ENCODE measurements around the gene NOL8. TPM values are rescaled to one million over a fixed set of nuclear protein-coding genes. Genes with fewer than 3 reads are reported as not detected.

The NOL8 gene
- total and polyA plus RNA-seq, 2 donors (not counting 1 experiment from before 2014, with no cell fraction given) = 20.0 to 28.6 TPM

- peak; percentile 37 to 72 for DNase-seq (ENCODE audit: low read depth in 2 of 2)
- no peak overlapping the region for H2AFZ ChIP-seq (ENCODE audit: low read length)
- no peaks in the 10 kb centered on the region for H3K79me2 ChIP-seq (ENCODE audit: control insufficient read depth, insufficient read depth, low read length)
- TF ChIP-seq CTCF (conservative IDR thresholded peaks at IDR 0.05 in 1 of 2, IDR thresholded peaks at IDR 0.05 in 1 of 2; ENCODE audit: low read depth in 1 of 2, low read length in 2 of 2) = no peak
- TF ChIP-seq EZH2 (IDR thresholded peaks at IDR 0.05; ENCODE audit: low read length, missing control alignments) = no peak
- H3K9me3 ChIP-seq (ENCODE audit: control insufficient read depth, insufficient read depth, low read depth, low read length) = no peaks in the 10 kb centered on the region
- H3K4me2 ChIP-seq (ENCODE audit: extremely low read depth, insufficient read depth, low read length) = no peak overlapping the region
- no peak overlapping the region for H3K4me3 ChIP-seq (replicated peaks in 1 of 4; ENCODE audit: control extremely low read depth in 1 of 4, insufficient read depth in 1 of 4, low read depth in 3 of 4, low read length in 4 of 4)
- H3K36me3 ChIP-seq (ENCODE audit: control insufficient read depth, insufficient read depth, low read length) = no peaks in the 10 kb centered on the region
- no peaks in the 10 kb centered on the region for H4K20me1 ChIP-seq (ENCODE audit: control insufficient read depth, extremely low read depth, insufficient read depth, low read length)
- H3K27ac ChIP-seq (ENCODE audit: insufficient read depth, low read length) = no peak overlapping the region
- no peaks in the 10 kb centered on the region for H3K4me1 ChIP-seq (ENCODE audit: control insufficient read depth, extremely low read depth, insufficient read depth, low read length)
- H3K27me3 ChIP-seq (ENCODE audit: control insufficient read depth, insufficient read depth, low read length) = no peaks in the 10 kb centered on the region
- H3K9ac ChIP-seq (ENCODE audit: insufficient read depth, low read length) = no peak overlapping the region
Measured at GRCh38 chr9:92332577-92333281, 7.6 kb upstream of the NOL8 start.

GRCh38 chr9:92328225-92328624 is 3.1 kb upstream of the NOL8 start:
- H4K20me1 ChIP-seq (ENCODE audit: control insufficient read depth, extremely low read depth, insufficient read depth, low read length) = no peaks in the 10 kb centered on the region
- H3K27me3 ChIP-seq (ENCODE audit: control insufficient read depth, insufficient read depth, low read length) = no peaks in the 10 kb centered on the region
- peak; percentile 60 to 83 for DNase-seq (ENCODE audit: low read depth in 2 of 2)
- H3K79me2 ChIP-seq (ENCODE audit: control insufficient read depth, insufficient read depth, low read length) = peaks cover 17% of the 10 kb centered on the region
- no peak overlapping the region for H3K4me3 ChIP-seq (replicated peaks in 1 of 4; ENCODE audit: control extremely low read depth in 1 of 4, insufficient read depth in 1 of 4, low read depth in 3 of 4, low read length in 4 of 4)
- TF ChIP-seq CTCF (conservative IDR thresholded peaks at IDR 0.05 in 1 of 2, IDR thresholded peaks at IDR 0.05 in 1 of 2; ENCODE audit: low read depth in 1 of 2, low read length in 2 of 2) (peak; percentile 47 to 52), EZH2 (IDR thresholded peaks at IDR 0.05; ENCODE audit: low read length, missing control alignments) (no peak)
- no peaks in the 10 kb centered on the region for H3K36me3 ChIP-seq (ENCODE audit: control insufficient read depth, insufficient read depth, low read length)
- no peak overlapping the region for H3K27ac ChIP-seq (ENCODE audit: insufficient read depth, low read length)
- no peak overlapping the region for H3K9ac ChIP-seq (ENCODE audit: insufficient read depth, low read length)
- no peak overlapping the region for H3K4me2 ChIP-seq (ENCODE audit: extremely low read depth, insufficient read depth, low read length)
- H3K9me3 ChIP-seq (ENCODE audit: control insufficient read depth, insufficient read depth, low read depth, low read length) = no peaks in the 10 kb centered on the region
- H3K4me1 ChIP-seq (ENCODE audit: control insufficient read depth, extremely low read depth, insufficient read depth, low read length) = peaks cover 7% of the 10 kb centered on the region
- no peak overlapping the region for H2AFZ ChIP-seq (ENCODE audit: low read length)

GRCh38 chr9:92327283-92327850 is 2.2 kb upstream of the NOL8 start:
- Histone ChIP-seq H3K4me3 (replicated peaks in 1 of 4; ENCODE audit: control extremely low read depth in 1 of 4, insufficient read depth in 1 of 4, low read depth in 3 of 4, low read length in 4 of 4) (no peak overlapping the region), H3K9me3 (ENCODE audit: control insufficient read depth, insufficient read depth, low read depth, low read length) (no peaks in the 10 kb centered on the region), H3K9ac (ENCODE audit: insufficient read depth, low read length) (no peak overlapping the region), H2AFZ (ENCODE audit: low read length) (no peak overlapping the region), H3K27me3 (ENCODE audit: control insufficient read depth, insufficient read depth, low read length) (no peaks in the 10 kb centered on the region), H3K79me2 (ENCODE audit: control insufficient read depth, insufficient read depth, low read length) (peaks cover 17% of the 10 kb centered on the region), H3K4me1 (ENCODE audit: control insufficient read depth, extremely low read depth, insufficient read depth, low read length) (peaks cover 7% of the 10 kb centered on the region), H4K20me1 (ENCODE audit: control insufficient read depth, extremely low read depth, insufficient read depth, low read length) (no peaks in the 10 kb centered on the region), H3K27ac (ENCODE audit: insufficient read depth, low read length) (no peak overlapping the region), H3K4me2 (ENCODE audit: extremely low read depth, insufficient read depth, low read length) (peak overlapping the region; percentile 5), H3K36me3 (ENCODE audit: control insufficient read depth, insufficient read depth, low read length) (peaks cover 4% of the 10 kb centered on the region)
- DNase-seq (ENCODE audit: low read depth in 2 of 2) = no peak
- no peak for TF ChIP-seq EZH2 (IDR thresholded peaks at IDR 0.05; ENCODE audit: low read length, missing control alignments)
- TF ChIP-seq CTCF (conservative IDR thresholded peaks at IDR 0.05 in 1 of 2, IDR thresholded peaks at IDR 0.05 in 1 of 2; ENCODE audit: low read depth in 1 of 2, low read length in 2 of 2) = no peak
